HCT116 (cell line): ENCODE measurements around the gene NEO1. TPM values are rescaled to one million over a fixed set of nuclear protein-coding genes. Genes with fewer than 3 reads are reported as not detected.

Source experiments
- ATAC-seq: fragments of 200-7000 bp; cut with Tn5 transposase; 2 replicates; pipeline ENCODE4 v1.9.1; 2020; ENCODE audit warnings: mild to moderate bottlenecking, moderate library complexity
- BruUV-seq: library from RNA; stranded (reverse); fragments of 400-500 nt; replicated peaks from 2 replicates; lab custom pipeline; 2021; lab: Mats Ljungman, UMichigan
- CTCF ChIA-PET: fragments of 300-600 bp; sonication (Branson Sonifier 250); formaldehyde crosslinking; loops from one replicate; lab custom pipeline; 2021; ENCODE audit warnings: antibody characterized with exemption; lab: Charles Lee
- POLR2A ChIA-PET: fragments of 300-600, 350-600 bp; sonication (Branson Sonifier 250); formaldehyde crosslinking; loops from one replicate; lab custom pipeline; 2021; ENCODE audit warnings: antibody characterized with exemption; lab: Charles Lee
- RAD21 ChIA-PET, 2 experiments: fragments of 300-600 bp; sonication (Branson Sonifier 250); formaldehyde crosslinking; loops; one replicate each; lab custom pipeline; 2023; ENCODE audit warnings: low total read pairs in 2 of 2; ENCODE audit not compliant: uncharacterized antibody in 2 of 2, unreplicated experiment in 2 of 2, low non-redundant PET in 1 of 2; lab: Charles Lee
- DNase-seq: peaks from one replicate; pipeline ENCODE4 v3.0.0-alpha.2; 2010; ENCODE audit warnings: low read depth, low spot score
- H2AFZ ChIP-seq: fragments of 200-600 bp; shearing (Covaris generic), sonication (generic); 2 replicates; pipeline ENCODE4 v1.6.1; 2017; ENCODE audit warnings: low read depth, mixed run types, mixed read lengths, antibody characterized with exemption, low read length; ENCODE audit not compliant: poor library complexity, severe bottlenecking
- H3K27ac ChIP-seq: 2 replicates; pipeline ENCODE4 v1.5.1; 2012; ENCODE audit warnings: low read depth, low read length
- H3K27me3 ChIP-seq: fragments of 200-600 bp; sonication (generic); 2 replicates; pipeline ENCODE4 v1.6.1; 2016; ENCODE audit warnings: mixed run types, low read length, mixed read lengths; ENCODE audit not compliant: insufficient read depth
- H3K36me3 ChIP-seq, 2 experiments: fragments of 200-500 bp in 1 of 2; fragments of 200-600 bp in 1 of 2; sonication (Bioruptor generic) in 1 of 2; sonication (generic) in 1 of 2; 2 replicates each; pipeline versions ENCODE4 v1.5.1 to v1.6.1; 2014 to 2016; ENCODE audit warnings: low read length in 2 of 2, inconsistent platforms in 1 of 2, mixed read lengths in 1 of 2, mixed run types in 1 of 2; ENCODE audit not compliant: insufficient read depth in 2 of 2, control insufficient read depth in 1 of 2
- H3K4me1 ChIP-seq, 2 experiments: fragments of 200-600 bp in 1 of 2; sonication (generic) in 1 of 2; 2 replicates each; pipeline versions ENCODE4 v1.5.1 to v1.6.1; 2012 to 2017; ENCODE audit warnings: low read length in 2 of 2, inconsistent platforms in 1 of 2, mild to moderate bottlenecking in 1 of 2, mixed read lengths in 1 of 2, mixed run types in 1 of 2, moderate library complexity in 1 of 2; ENCODE audit not compliant: insufficient read depth in 2 of 2, control insufficient read depth in 1 of 2
- H3K4me2 ChIP-seq: fragments of 200-600 bp; sonication (generic); 2 replicates; pipeline ENCODE4 v1.6.1; 2017; ENCODE audit warnings: mixed run types, low read length, mixed read lengths
- H3K4me3 ChIP-seq, 2 experiments: fragments of 200-600 bp in 1 of 2; sonication (generic) in 1 of 2; replicated peaks in 1 of 2; 2 replicates each; pipeline ENCODE4 v1.5.1; 2011 to 2016; ENCODE audit warnings: low read length in 2 of 2, control low read depth in 1 of 2, low read depth in 1 of 2, mild to moderate bottlenecking in 1 of 2, mixed read lengths in 1 of 2, mixed run types in 1 of 2
- H3K79me2 ChIP-seq: fragments of 200-600 bp; sonication (generic); 2 replicates; pipeline ENCODE4 v1.6.1; 2017; ENCODE audit warnings: mild to moderate bottlenecking, mixed run types, low read length, moderate library complexity, mixed read lengths; ENCODE audit not compliant: insufficient read depth
- H3K9ac ChIP-seq: fragments of 200-600 bp; sonication (generic); 2 replicates; pipeline ENCODE4 v1.6.1; 2016; ENCODE audit warnings: low read length, mixed read lengths
- H3K9me2 ChIP-seq: fragments of 200-600 bp; sonication (generic), shearing (Covaris generic); 2 replicates; pipeline ENCODE4 v1.6.1; 2017; ENCODE audit warnings: mixed run types, mild to moderate bottlenecking, moderate library complexity; ENCODE audit not compliant: insufficient read depth
- H3K9me3 ChIP-seq, 2 experiments: fragments of 200-500 bp in 1 of 2; fragments of 200-600 bp in 1 of 2; sonication (Bioruptor generic) in 1 of 2; sonication (generic) in 1 of 2; 2 replicates each; pipeline ENCODE4 v1.6.1; 2014 to 2017; ENCODE audit warnings: low read length in 2 of 2, mixed read lengths in 2 of 2, inconsistent platforms in 1 of 2, low read depth in 1 of 2, mild to moderate bottlenecking in 1 of 2, mixed run types in 1 of 2, moderate library complexity in 1 of 2; ENCODE audit not compliant: control insufficient read depth in 1 of 2, insufficient read depth in 1 of 2
- H4K20me1 ChIP-seq: fragments of 200-600 bp; sonication (generic), shearing (Covaris generic); 2 replicates; pipeline ENCODE4 v1.6.1; 2017; ENCODE audit warnings: mixed run types, mild to moderate bottlenecking, moderate library complexity; ENCODE audit not compliant: insufficient read depth
- CBX3 ChIP-seq: IDR thresholded peaks from 2 replicates; pipeline ENCODE4 v1.6.1; 2012; ENCODE audit warnings: low read depth
- CEBPB ChIP-seq: IDR thresholded peaks from 2 replicates; pipeline ENCODE4 v1.6.1; 2012; ENCODE audit warnings: low read depth
- EGR1 ChIP-seq: IDR thresholded peaks from 2 replicates; pipeline ENCODE4 v1.6.1; 2012; ENCODE audit warnings: low read depth
- ELF1 ChIP-seq: IDR thresholded peaks from 2 replicates; pipeline ENCODE4 v1.6.1; 2012; ENCODE audit warnings: low read depth, borderline replicate concordance
- EZH2phosphoT487 ChIP-seq: fragments of 200-600 bp; IDR thresholded peaks from 2 replicates; pipeline ENCODE4 v1.6.1; 2018; ENCODE audit warnings: antibody characterized with exemption, borderline replicate concordance
- FOSL1 ChIP-seq: IDR thresholded peaks from 2 replicates; pipeline ENCODE4 v1.6.1; 2012; ENCODE audit warnings: low read depth
- POLR2A ChIP-seq: IDR thresholded peaks from 2 replicates; pipeline ENCODE4 v1.7.0; 2011; ENCODE audit warnings: borderline replicate concordance; ENCODE audit not compliant: insufficient read depth, insufficient read length; ENCODE audit errors: extremely low read depth
- REST ChIP-seq: IDR thresholded peaks from 2 replicates; pipeline ENCODE4 v1.6.1; 2012; ENCODE audit warnings: low read depth
- SIN3A ChIP-seq: IDR thresholded peaks from 2 replicates; pipeline ENCODE4 v1.6.1; 2012; ENCODE audit warnings: low read depth
- SRF ChIP-seq: IDR thresholded peaks from 2 replicates; pipeline ENCODE4 v1.6.1; 2012; ENCODE audit warnings: low read depth
- TCF7L2 ChIP-seq: IDR thresholded peaks from 2 replicates; pipeline ENCODE4 v1.7.0; 2011; ENCODE audit warnings: borderline replicate concordance, inconsistent platforms; ENCODE audit not compliant: insufficient read depth, insufficient read length; ENCODE audit errors: extremely low read depth
- YY1 ChIP-seq: IDR thresholded peaks from 2 replicates; pipeline ENCODE4 v1.6.1; 2011; ENCODE audit warnings: low read length, low read depth, moderate library complexity, mild to moderate bottlenecking; ENCODE audit not compliant: insufficient replicate concordance; ENCODE audit errors: extremely low read depth
- ZFX ChIP-seq: fragments of 450-650 bp; IDR thresholded peaks from 2 replicates; pipeline ENCODE4 v1.6.1; 2017
- ZNF274 ChIP-seq: fragments of 200-500 bp; sonication (Bioruptor generic); IDR thresholded peaks from 2 replicates; pipeline ENCODE4 v1.6.1; 2014; ENCODE audit warnings: mild to moderate bottlenecking, low read depth, low read length, inconsistent platforms
- intact Hi-C: fragments of 100-400 bp; cut with micrococcal nuclease; formaldehyde crosslinking; loops from 2 replicates; pipeline ENCODE4 v1.10.0; 2022
- total RNA-seq: library from RNA; stranded (reverse); gene quantifications from one replicate; pipeline ENCODE4 v1.2.1, GENCODE V29; 2021; ENCODE audit not compliant: unreplicated experiment

NEO1 gene
- total RNA-seq, 1 experiment from 2014 or later: 30.0 TPM

- intact Hi-C loops: no loop called here
- no peak for TF ChIP-seq EGR1
- TF ChIP-seq ZFX: no peak
- no peak overlapping the region for H3K9ac ChIP-seq
- no peaks in the 10 kb centered on the region for H3K9me2 ChIP-seq
- no peaks in the 10 kb centered on the region for H3K27me3 ChIP-seq
- no peaks in the 10 kb centered on the region for H3K36me3 ChIP-seq
- H2AFZ ChIP-seq: no peak overlapping the region
- H4K20me1 ChIP-seq: no peaks in the 10 kb centered on the region
- H3K4me2 ChIP-seq: no peak overlapping the region
- no peak for ATAC-seq
- CTCF ChIA-PET: no interaction called here
- no peaks in the 10 kb centered on the region for H3K9me3 ChIP-seq
- no peaks in the 10 kb centered on the region for H3K4me1 ChIP-seq
- H3K79me2 ChIP-seq: no peaks in the 10 kb centered on the region
- RAD21 ChIA-PET: no interaction called here
- no peak overlapping the region for H3K27ac ChIP-seq
- POLR2A ChIA-PET: no interaction called here
- H3K4me3 ChIP-seq: no peak overlapping the region
- no peak for DNase-seq
- no TSS peak for BruUV-seq
Measured at GRCh38 chr15:73326157-73326556, 273.9 kb downstream of the NEO1 start.

- ChIA-PET POLR2A (no interaction called here), CTCF (no interaction called here), RAD21 (no interaction called here)
- no peaks in the 10 kb centered on the region for H3K36me3 ChIP-seq
- DNase-seq (no peak), ATAC-seq (no peak)
- no peaks in the 10 kb centered on the region for H3K27me3 ChIP-seq
- no peaks in the 10 kb centered on the region for H3K79me2 ChIP-seq
- no peak overlapping the region for H3K27ac ChIP-seq
- H2AFZ ChIP-seq: no peak overlapping the region
- intact Hi-C loops: no loop called here
- no peaks in the 10 kb centered on the region for H3K4me1 ChIP-seq
- TF ChIP-seq ELF1 (no peak), ZNF274 (no peak), EZH2phosphoT487 (no peak), CBX3 (no peak), SIN3A (no peak), CEBPB (no peak), FOSL1 (no peak), REST (no peak), SRF (no peak), TCF7L2 (no peak), YY1 (no peak), POLR2A (no peak)
- H4K20me1 ChIP-seq: no peaks in the 10 kb centered on the region
- H3K4me2 ChIP-seq: no peak overlapping the region
- BruUV-seq: no TSS peak
- H3K9ac ChIP-seq: no peak overlapping the region
- no peaks in the 10 kb centered on the region for H3K9me3 ChIP-seq
- no peaks in the 10 kb centered on the region for H3K9me2 ChIP-seq
- no peak overlapping the region for H3K4me3 ChIP-seq
Measured at GRCh38 chr15:73328149-73328820, 276.0 kb downstream of the NEO1 start.
